GM19238 (cell line): Measurements from ENCODE around the gene KATNB1.
A peak's percentile ranks its signal among the peaks of the same experiment; 100 is the strongest.
"Not testable (repeated sequence)": the region's sequence is repeated elsewhere in the genome, so short reads cannot be mapped to it uniquely, and the experiment has no call there.

Experiments
- DNase-seq: peaks from one replicate; pipeline ENCODE4 v3.0.0; 2011; ENCODE audit warnings: low spot score; ENCODE audit not compliant: insufficient read length

KATNB1 gene

GRCh38 chr16:57725151-57725550 lies 10.4 kb upstream of the KATNB1 start:
- DNase-seq, result no peak

- no peak for DNase-seq
Measured at GRCh38 chr16:57725554-57725953, 10.0 kb upstream of the KATNB1 start.

- DNase-seq, result no peak
Measured at GRCh38 chr16:57725976-57726375, 9.6 kb upstream of the KATNB1 start.

- DNase-seq, result no peak
Measured at GRCh38 chr16:57726433-57726947, 9.1 kb upstream of the KATNB1 start.

- DNase-seq, result no peak
Measured at GRCh38 chr16:57727610-57728009, 8.0 kb upstream of the KATNB1 start.

GRCh38 chr16:57728336-57729181 lies 7.0 kb upstream of the KATNB1 start:
- DNase-seq, result no peak

- DNase-seq, result no peak
Measured at GRCh38 chr16:57729182-57729484, 6.4 kb upstream of the KATNB1 start.

GRCh38 chr16:57729852-57730251 lies 5.7 kb upstream of the KATNB1 start:
- DNase-seq, result not testable (repeated sequence)

GRCh38 chr16:57730771-57731730 lies 4.5 kb upstream of the KATNB1 start:
- no peak for DNase-seq

GRCh38 chr16:57732037-57732436 lies 3.5 kb upstream of the KATNB1 start:
- DNase-seq, result no peak

- DNase-seq, result no peak
Measured at GRCh38 chr16:57732714-57733113, 2.9 kb upstream of the KATNB1 start.

GRCh38 chr16:57734308-57734924 lies 1.2 kb upstream of the KATNB1 start:
- DNase-seq, result no peak

GRCh38 chr16:57734925-57735754 lies 430 bp upstream of the KATNB1 start:
- DNase-seq, result peak; percentile 97

- DNase-seq, result no peak
Measured at GRCh38 chr16:57736419-57737351, 1.1 kb downstream of the KATNB1 start.

- DNase-seq, result no peak
Measured at GRCh38 chr16:57738844-57739243, 3.3 kb downstream of the KATNB1 start.

GRCh38 chr16:57739756-57740422 lies 4.3 kb downstream of the KATNB1 start:
- DNase-seq, result no peak

GRCh38 chr16:57740423-57741071 lies 5.0 kb downstream of the KATNB1 start:
- DNase-seq, result no peak

- no peak for DNase-seq
Measured at GRCh38 chr16:57741660-57742191, 6.2 kb downstream of the KATNB1 start.
